AG09319 (cell line): ENCODE data around the gene TREX2.
"Not testable (repeated sequence)": the region's sequence is repeated elsewhere in the genome, so short reads cannot be mapped to it uniquely, and the experiment has no call there.

Experiments used
- DNase-seq: peaks from one replicate; pipeline ENCODE4 v3.0.0-alpha.2; 2010; ENCODE audit warnings: low read depth; ENCODE audit errors: extremely low read depth
- TF ChIP-seq, protein P1 (sequence below): IDR thresholded peaks from 2 replicates; pipeline ENCODE4 v1.5.1; 2011; ENCODE audit warnings: low read depth, mild to moderate bottlenecking, inconsistent platforms, low read length, moderate library complexity

TREX2 gene

GRCh38 chrX:153406903-153407302, 39.0 kb downstream of the TREX2 start:
- no peak for DNase-seq
- TF ChIP-seq, protein P1, sequence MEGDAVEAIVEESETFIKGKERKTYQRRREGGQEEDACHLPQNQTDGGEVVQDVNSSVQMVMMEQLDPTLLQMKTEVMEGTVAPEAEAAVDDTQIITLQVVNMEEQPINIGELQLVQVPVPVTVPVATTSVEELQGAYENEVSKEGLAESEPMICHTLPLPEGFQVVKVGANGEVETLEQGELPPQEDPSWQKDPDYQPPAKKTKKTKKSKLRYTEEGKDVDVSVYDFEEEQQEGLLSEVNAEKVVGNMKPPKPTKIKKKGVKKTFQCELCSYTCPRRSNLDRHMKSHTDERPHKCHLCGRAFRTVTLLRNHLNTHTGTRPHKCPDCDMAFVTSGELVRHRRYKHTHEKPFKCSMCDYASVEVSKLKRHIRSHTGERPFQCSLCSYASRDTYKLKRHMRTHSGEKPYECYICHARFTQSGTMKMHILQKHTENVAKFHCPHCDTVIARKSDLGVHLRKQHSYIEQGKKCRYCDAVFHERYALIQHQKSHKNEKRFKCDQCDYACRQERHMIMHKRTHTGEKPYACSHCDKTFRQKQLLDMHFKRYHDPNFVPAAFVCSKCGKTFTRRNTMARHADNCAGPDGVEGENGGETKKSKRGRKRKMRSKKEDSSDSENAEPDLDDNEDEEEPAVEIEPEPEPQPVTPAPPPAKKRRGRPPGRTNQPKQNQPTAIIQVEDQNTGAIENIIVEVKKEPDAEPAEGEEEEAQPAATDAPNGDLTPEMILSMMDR: no peak

DNA sequence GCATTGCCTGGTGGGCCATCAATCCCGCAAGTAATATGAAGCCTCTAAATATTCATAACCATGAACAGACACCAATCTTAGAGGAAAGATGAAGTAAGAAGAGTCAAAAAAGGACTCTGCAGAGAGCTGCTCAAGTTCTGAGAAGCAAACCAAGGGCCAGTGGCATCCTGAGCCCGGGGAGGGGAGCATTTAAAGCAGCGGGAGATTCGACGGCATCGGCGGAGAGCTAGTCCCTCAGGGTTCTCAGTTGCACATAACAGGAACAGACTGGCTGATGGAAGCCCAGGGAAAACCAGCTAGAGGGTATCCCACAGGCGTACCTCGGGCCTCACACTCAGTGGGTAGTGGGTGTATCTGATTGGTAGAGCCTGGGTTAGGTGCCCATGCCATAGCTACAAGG, 39.8 kb downstream of the TREX2 start:
- TF ChIP-seq, protein P1: no peak
- no peak for DNase-seq

- TF ChIP-seq, protein P1: no peak
Measured at GRCh38 chrX:153405426-153405825, 40.4 kb downstream of the TREX2 start.

GRCh38 chrX:153404333-153404732, 41.5 kb downstream of the TREX2 start:
- DNase-seq: not testable (repeated sequence)

More at GRCh38 chrX:153405426-153405825, 40.4 kb downstream of the TREX2 start:
- no peak for DNase-seq

GRCh38 chrX:153401133-153401764, 44.6 kb downstream of the TREX2 start, which contains the start of gene PNMA6E:
TSS of gene PNMA6E (minus strand) at chrX:153401350. CDS start at chrX:153398849, 2,501 bp downstream.
- no peak for DNase-seq
- TF ChIP-seq, protein P1: no peak

- TF ChIP-seq, protein P1: peak; percentile 60
- DNase-seq: no peak
Measured at GRCh38 chrX:153400146-153401132, 45.4 kb downstream of the TREX2 start.

GRCh38 chrX:153398275-153398960, 47.4 kb downstream of the TREX2 start:
- TF ChIP-seq, protein P1: no peak
- DNase-seq: no peak
